Measurements from ENCODE around the gene PLCH1.

PLCH1 gene

DNA sequence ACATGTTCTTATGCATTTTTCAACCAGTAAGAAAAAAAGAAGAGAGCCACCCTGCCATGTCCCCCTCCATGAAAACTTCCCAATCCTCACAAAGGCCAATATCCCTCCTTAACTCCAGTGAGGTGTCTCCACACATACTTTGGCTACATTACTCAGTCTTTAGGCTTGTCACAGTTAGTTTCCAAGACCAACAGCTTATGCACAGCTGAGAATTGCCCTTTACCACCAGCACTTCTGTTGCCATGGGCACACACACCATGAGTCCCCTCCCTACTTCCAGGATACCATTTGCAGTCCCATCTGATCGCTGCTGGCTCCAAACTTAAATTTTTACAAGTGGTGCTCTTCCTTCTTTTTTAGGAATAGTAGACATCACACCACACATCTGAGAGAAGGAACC, 301.1 kb downstream of the PLCH1 start:
- no peak overlapping the region for H2BK5ac ChIP-seq (ENCODE audit: low read length)
- no peak overlapping the region for H3K56ac ChIP-seq (ENCODE audit: low read length)
- H3K36me3 ChIP-seq (ENCODE audit: control insufficient read depth, insufficient read depth, low read length), result no peaks in the 10 kb centered on the region
- no peak overlapping the region for H3K4ac ChIP-seq (ENCODE audit: low read depth, low read length)
- H3K4me1 ChIP-seq (ENCODE audit: control insufficient read depth, low read depth, low read length), result no peaks in the 10 kb centered on the region
- no peak overlapping the region for H3K18ac ChIP-seq (ENCODE audit: low read length)
- H2BK15ac ChIP-seq (replicated peaks; ENCODE audit: low read depth), result no peak overlapping the region
- no peak overlapping the region for H3K4me3 ChIP-seq (ENCODE audit: low read length)
- H3K27ac ChIP-seq (ENCODE audit: low read depth, low read length), result no peak overlapping the region
- no peaks in the 10 kb centered on the region for H3K79me1 ChIP-seq (ENCODE audit: low read length)
- H3K23ac ChIP-seq (ENCODE audit: low read length), result no peak overlapping the region
- DNase-seq, result no peak
- no peak overlapping the region for H2AK5ac ChIP-seq (ENCODE audit: low read length)
- H4K5ac ChIP-seq (ENCODE audit: low read length), result no peak overlapping the region
- WGBS (ENCODE audit: extremely low coverage, insufficient coverage, low lambda C conversion rate), result no CpG with 5 or more reads among the region's 1 CpG
- H4K8ac ChIP-seq (ENCODE audit: low read depth, low read length), result no peak overlapping the region
- no peaks in the 10 kb centered on the region for H3K27me3 ChIP-seq (ENCODE audit: insufficient read depth, low read length, poor library complexity)
- no peaks in the 10 kb centered on the region for H3K79me2 ChIP-seq (ENCODE audit: control insufficient read depth, insufficient read depth, low read length)
- H2BK120ac ChIP-seq (ENCODE audit: low read depth, low read length), result no peak overlapping the region
- no peak overlapping the region for H3K9ac ChIP-seq (ENCODE audit: low read length)
- H3K4me2 ChIP-seq (ENCODE audit: low read length), result no peak overlapping the region

DNA sequence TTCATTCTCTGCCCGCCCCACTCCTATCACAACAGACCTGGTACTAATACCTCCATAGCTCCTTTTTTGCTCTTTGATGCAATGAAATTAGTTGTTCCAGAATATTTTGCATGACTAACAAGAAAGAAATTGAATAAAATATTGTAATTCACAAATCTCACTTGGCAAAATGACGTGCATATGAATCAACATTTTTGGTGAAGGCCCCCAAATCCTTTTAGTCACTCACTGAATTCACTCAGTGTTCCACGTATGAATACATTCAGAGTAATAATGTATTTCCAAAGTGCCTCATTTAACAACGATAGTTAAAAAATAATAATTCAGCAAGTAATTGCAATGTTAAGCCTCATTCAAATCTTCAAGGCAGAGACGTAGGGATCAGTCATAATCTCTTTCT, 302.8 kb downstream of the PLCH1 start:
- Histone ChIP-seq H3K4me2 (ENCODE audit: low read length) (no peak overlapping the region), H3K27ac (ENCODE audit: low read depth, low read length) (no peak overlapping the region), H3K4me3 (ENCODE audit: low read length) (no peak overlapping the region), H3K56ac (ENCODE audit: low read length) (no peak overlapping the region), H4K8ac (ENCODE audit: low read depth, low read length) (no peak overlapping the region), H3K36me3 (ENCODE audit: control insufficient read depth, insufficient read depth, low read length) (no peaks in the 10 kb centered on the region), H3K27me3 (ENCODE audit: insufficient read depth, low read length, poor library complexity) (no peaks in the 10 kb centered on the region), H3K79me2 (ENCODE audit: control insufficient read depth, insufficient read depth, low read length) (no peaks in the 10 kb centered on the region), H3K79me1 (ENCODE audit: low read length) (no peaks in the 10 kb centered on the region), H3K18ac (ENCODE audit: low read length) (no peak overlapping the region), H3K23ac (ENCODE audit: low read length) (no peak overlapping the region), H2BK5ac (ENCODE audit: low read length) (no peak overlapping the region), H2BK15ac (replicated peaks; ENCODE audit: low read depth) (no peak overlapping the region), H2AK5ac (ENCODE audit: low read length) (no peak overlapping the region), H4K5ac (ENCODE audit: low read length) (no peak overlapping the region), H2BK120ac (ENCODE audit: low read depth, low read length) (no peak overlapping the region), H3K9ac (ENCODE audit: low read length) (no peak overlapping the region), H3K4ac (ENCODE audit: low read depth, low read length) (no peak overlapping the region), H3K4me1 (ENCODE audit: control insufficient read depth, low read depth, low read length) (no peaks in the 10 kb centered on the region)
- no peak for DNase-seq
- WGBS (ENCODE audit: extremely low coverage, insufficient coverage, low lambda C conversion rate), result no CpG with 5 or more reads among the region's 5 CpGs

DNA sequence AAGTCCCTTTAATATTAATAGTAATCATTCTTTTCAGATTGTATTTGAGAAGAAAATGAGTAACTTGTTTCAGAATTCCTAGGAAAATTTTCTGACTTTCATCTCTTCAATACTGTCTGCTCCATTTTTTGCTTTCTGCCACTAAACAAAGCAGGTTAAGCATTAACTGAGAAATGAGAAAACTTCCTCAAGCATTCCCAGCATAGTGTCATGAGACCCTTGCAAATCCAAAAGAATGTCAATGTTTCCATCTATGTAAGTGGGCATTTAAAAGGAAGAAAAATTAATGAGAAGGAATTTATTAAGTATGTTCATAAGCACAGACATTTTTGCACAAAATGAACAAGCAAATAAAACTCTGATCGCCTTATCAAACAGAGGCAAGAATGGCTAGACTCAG, 303.4 kb downstream of the PLCH1 start:
- no peak for DNase-seq
- Histone ChIP-seq H3K27me3 (ENCODE audit: insufficient read depth, low read length, poor library complexity) (no peaks in the 10 kb centered on the region), H2AK5ac (ENCODE audit: low read length) (no peak overlapping the region), H3K18ac (ENCODE audit: low read length) (no peak overlapping the region), H3K79me2 (ENCODE audit: control insufficient read depth, insufficient read depth, low read length) (no peaks in the 10 kb centered on the region), H3K9ac (ENCODE audit: low read length) (no peak overlapping the region), H2BK5ac (ENCODE audit: low read length) (no peak overlapping the region), H4K5ac (ENCODE audit: low read length) (no peak overlapping the region), H4K8ac (ENCODE audit: low read depth, low read length) (no peak overlapping the region), H3K4me1 (ENCODE audit: control insufficient read depth, low read depth, low read length) (no peaks in the 10 kb centered on the region), H3K4me3 (ENCODE audit: low read length) (no peak overlapping the region), H3K27ac (ENCODE audit: low read depth, low read length) (no peak overlapping the region), H3K79me1 (ENCODE audit: low read length) (no peaks in the 10 kb centered on the region), H3K36me3 (ENCODE audit: control insufficient read depth, insufficient read depth, low read length) (no peaks in the 10 kb centered on the region), H2BK15ac (replicated peaks; ENCODE audit: low read depth) (no peak overlapping the region), H3K23ac (ENCODE audit: low read length) (no peak overlapping the region), H3K4me2 (ENCODE audit: low read length) (no peak overlapping the region), H3K56ac (ENCODE audit: low read length) (no peak overlapping the region), H3K4ac (ENCODE audit: low read depth, low read length) (no peak overlapping the region), H2BK120ac (ENCODE audit: low read depth, low read length) (no peak overlapping the region)
- no CpG with 5 or more reads among the region's 1 CpG for WGBS (ENCODE audit: extremely low coverage, insufficient coverage, low lambda C conversion rate)

DNA sequence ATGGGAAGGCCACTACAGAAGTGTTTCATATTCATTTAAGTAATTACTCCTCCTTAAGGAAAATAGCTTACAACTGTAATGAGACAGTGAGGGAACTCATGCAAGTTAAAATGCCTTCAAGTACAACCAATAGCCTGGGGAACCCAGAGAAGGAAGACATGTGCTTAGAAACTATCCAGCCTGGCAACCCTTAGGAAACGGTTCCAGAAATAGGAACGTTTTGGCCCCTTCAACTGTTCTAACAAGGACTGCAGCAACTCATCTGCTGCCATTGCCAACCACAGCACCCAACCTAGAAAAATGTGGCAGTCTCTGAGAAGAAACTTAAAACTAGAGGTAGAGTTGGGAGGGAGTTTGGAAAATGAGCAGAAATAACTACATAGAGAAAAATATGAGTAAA, 303.8 kb downstream of the PLCH1 start:
- no CpG with 5 or more reads among the region's 2 CpGs for WGBS (ENCODE audit: extremely low coverage, insufficient coverage, low lambda C conversion rate)

DNA sequence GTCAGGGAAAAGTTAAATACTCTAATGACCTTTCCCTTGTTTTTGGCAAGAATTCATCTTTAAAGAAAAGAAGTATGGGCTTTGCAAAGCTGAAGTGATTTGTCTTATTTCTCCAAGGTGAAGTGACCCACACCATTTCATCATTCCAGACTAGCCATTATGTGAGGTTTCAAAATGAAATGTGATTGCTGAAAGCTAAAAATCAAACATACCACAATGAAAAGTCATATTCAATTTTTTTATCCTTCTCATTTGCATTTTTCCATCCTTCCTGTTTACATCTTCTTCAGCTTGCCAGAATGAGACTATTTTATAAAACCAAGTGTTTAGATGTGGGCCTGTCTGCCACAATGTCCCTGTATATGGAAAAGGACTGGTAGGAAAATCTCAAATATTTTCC, 309.1 kb downstream of the PLCH1 start:
- Histone ChIP-seq H3K27me3 (ENCODE audit: insufficient read depth, low read length, poor library complexity) (no peaks in the 10 kb centered on the region), H3K9ac (ENCODE audit: low read length) (no peak overlapping the region), H3K18ac (ENCODE audit: low read length) (no peak overlapping the region), H3K23ac (ENCODE audit: low read length) (no peak overlapping the region), H3K4me2 (ENCODE audit: low read length) (no peak overlapping the region), H2AK5ac (ENCODE audit: low read length) (no peak overlapping the region), H3K4ac (ENCODE audit: low read depth, low read length) (no peak overlapping the region), H3K4me3 (ENCODE audit: low read length) (no peak overlapping the region), H2BK120ac (ENCODE audit: low read depth, low read length) (no peak overlapping the region), H3K27ac (ENCODE audit: low read depth, low read length) (no peak overlapping the region), H4K8ac (ENCODE audit: low read depth, low read length) (no peak overlapping the region), H3K4me1 (ENCODE audit: control insufficient read depth, low read depth, low read length) (no peaks in the 10 kb centered on the region), H2BK5ac (ENCODE audit: low read length) (no peak overlapping the region), H3K36me3 (ENCODE audit: control insufficient read depth, insufficient read depth, low read length) (no peaks in the 10 kb centered on the region), H3K79me2 (ENCODE audit: control insufficient read depth, insufficient read depth, low read length) (no peaks in the 10 kb centered on the region), H2BK15ac (replicated peaks; ENCODE audit: low read depth) (no peak overlapping the region), H3K56ac (ENCODE audit: low read length) (no peak overlapping the region), H3K79me1 (ENCODE audit: low read length) (no peaks in the 10 kb centered on the region), H4K5ac (ENCODE audit: low read length) (no peak overlapping the region)
- no peak for DNase-seq

More for the DNA sequence above, 303.8 kb downstream of the PLCH1 start:
- Histone ChIP-seq H4K8ac (ENCODE audit: low read depth, low read length) (no peak overlapping the region), H3K23ac (ENCODE audit: low read length) (no peak overlapping the region), H3K4me1 (ENCODE audit: control insufficient read depth, low read depth, low read length) (no peaks in the 10 kb centered on the region), H4K5ac (ENCODE audit: low read length) (no peak overlapping the region), H2AK5ac (ENCODE audit: low read length) (no peak overlapping the region), H3K18ac (ENCODE audit: low read length) (no peak overlapping the region), H3K27ac (ENCODE audit: low read depth, low read length) (no peak overlapping the region), H2BK120ac (ENCODE audit: low read depth, low read length) (no peak overlapping the region), H3K4me3 (ENCODE audit: low read length) (no peak overlapping the region), H3K56ac (ENCODE audit: low read length) (no peak overlapping the region), H3K36me3 (ENCODE audit: control insufficient read depth, insufficient read depth, low read length) (no peaks in the 10 kb centered on the region), H3K79me1 (ENCODE audit: low read length) (no peaks in the 10 kb centered on the region), H2BK5ac (ENCODE audit: low read length) (no peak overlapping the region), H3K79me2 (ENCODE audit: control insufficient read depth, insufficient read depth, low read length) (no peaks in the 10 kb centered on the region), H2BK15ac (replicated peaks; ENCODE audit: low read depth) (no peak overlapping the region), H3K27me3 (ENCODE audit: insufficient read depth, low read length, poor library complexity) (no peaks in the 10 kb centered on the region), H3K9ac (ENCODE audit: low read length) (no peak overlapping the region), H3K4me2 (ENCODE audit: low read length) (no peak overlapping the region), H3K4ac (ENCODE audit: low read depth, low read length) (no peak overlapping the region)
- DNase-seq, result no peak

DNA sequence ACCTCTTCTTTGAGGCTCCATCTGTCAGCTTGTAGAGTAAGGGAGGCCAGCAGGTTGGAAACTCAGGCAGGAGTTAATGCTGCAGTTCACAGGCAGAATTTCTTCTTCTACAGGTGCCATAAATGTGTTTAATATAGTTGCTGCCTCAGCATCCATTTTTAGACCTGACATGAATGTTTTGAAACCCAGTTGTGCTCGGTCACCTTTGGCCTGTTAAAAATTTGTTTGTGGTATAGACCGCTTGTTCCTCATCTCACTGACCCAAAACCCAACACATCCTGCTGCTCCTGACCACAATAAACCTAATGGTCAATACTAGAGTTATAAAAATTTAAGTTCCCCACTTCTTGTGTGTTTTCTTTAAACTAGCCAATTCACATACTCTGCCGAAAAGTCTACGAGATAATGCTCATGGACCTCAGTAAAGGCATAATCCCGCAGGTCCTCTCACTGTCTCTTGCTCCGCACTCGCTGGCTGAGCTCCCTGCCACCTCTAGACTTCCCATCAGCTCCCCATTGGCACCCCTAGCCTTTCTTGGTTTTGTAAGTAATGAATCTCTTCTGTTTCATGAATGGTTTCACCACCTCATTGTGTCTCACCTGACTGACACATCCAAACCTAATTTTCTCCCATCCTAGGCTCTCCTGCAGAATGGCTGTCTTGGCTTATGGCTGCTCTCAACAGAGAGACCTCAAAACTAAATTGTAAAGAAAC, 312.9 kb downstream of the PLCH1 start:
- H3K27me3 ChIP-seq (ENCODE audit: insufficient read depth, low read length, poor library complexity), result no peaks in the 10 kb centered on the region
- no peak overlapping the region for H3K23ac ChIP-seq (ENCODE audit: low read length)
- H2BK15ac ChIP-seq (replicated peaks; ENCODE audit: low read depth), result no peak overlapping the region
- no peak overlapping the region for H2BK120ac ChIP-seq (ENCODE audit: low read depth, low read length)
- no peak for DNase-seq
- H3K27ac ChIP-seq (ENCODE audit: low read depth, low read length), result no peak overlapping the region
- no peak overlapping the region for H3K4ac ChIP-seq (ENCODE audit: low read depth, low read length)
- H4K5ac ChIP-seq (ENCODE audit: low read length), result no peak overlapping the region
- no peak overlapping the region for H3K56ac ChIP-seq (ENCODE audit: low read length)
- no peak overlapping the region for H2AK5ac ChIP-seq (ENCODE audit: low read length)
- no peak overlapping the region for H2BK5ac ChIP-seq (ENCODE audit: low read length)
- H3K4me3 ChIP-seq (ENCODE audit: low read length), result no peak overlapping the region
- no peaks in the 10 kb centered on the region for H3K79me2 ChIP-seq (ENCODE audit: control insufficient read depth, insufficient read depth, low read length)
- H3K4me1 ChIP-seq (ENCODE audit: control insufficient read depth, low read depth, low read length), result no peaks in the 10 kb centered on the region
- H3K4me2 ChIP-seq (ENCODE audit: low read length), result no peak overlapping the region
- no peaks in the 10 kb centered on the region for H3K79me1 ChIP-seq (ENCODE audit: low read length)
- no peaks in the 10 kb centered on the region for H3K36me3 ChIP-seq (ENCODE audit: control insufficient read depth, insufficient read depth, low read length)
- H3K18ac ChIP-seq (ENCODE audit: low read length), result no peak overlapping the region
- no peak overlapping the region for H3K9ac ChIP-seq (ENCODE audit: low read length)
- no CpG with 5 or more reads among the region's 7 CpGs for WGBS (ENCODE audit: extremely low coverage, insufficient coverage, low lambda C conversion rate)
- no peak overlapping the region for H4K8ac ChIP-seq (ENCODE audit: low read depth, low read length)
